Mammary epithelial cell (primary cell): ENCODE data around the gene HTRA2.

ENCODE experiments used
- CTCF ChIP-seq, 2 donors: IDR thresholded peaks in 1 of 2; conservative IDR thresholded peaks in 1 of 2; 2 replicates each; pipeline ENCODE4 v1.5.1; 2011 to 2012; ENCODE audit warnings: inconsistent platforms in 2 of 2, low read length in 2 of 2, mild to moderate bottlenecking in 2 of 2, control low read depth in 1 of 2, low read depth in 1 of 2; ENCODE audit not compliant: insufficient read depth in 1 of 2; ENCODE audit errors: extremely low read depth in 1 of 2
- EZH2 ChIP-seq: IDR thresholded peaks from 2 replicates; pipeline ENCODE4 v1.6.1; 2012; ENCODE audit warnings: low read length, inconsistent platforms, borderline replicate concordance

DNA sequence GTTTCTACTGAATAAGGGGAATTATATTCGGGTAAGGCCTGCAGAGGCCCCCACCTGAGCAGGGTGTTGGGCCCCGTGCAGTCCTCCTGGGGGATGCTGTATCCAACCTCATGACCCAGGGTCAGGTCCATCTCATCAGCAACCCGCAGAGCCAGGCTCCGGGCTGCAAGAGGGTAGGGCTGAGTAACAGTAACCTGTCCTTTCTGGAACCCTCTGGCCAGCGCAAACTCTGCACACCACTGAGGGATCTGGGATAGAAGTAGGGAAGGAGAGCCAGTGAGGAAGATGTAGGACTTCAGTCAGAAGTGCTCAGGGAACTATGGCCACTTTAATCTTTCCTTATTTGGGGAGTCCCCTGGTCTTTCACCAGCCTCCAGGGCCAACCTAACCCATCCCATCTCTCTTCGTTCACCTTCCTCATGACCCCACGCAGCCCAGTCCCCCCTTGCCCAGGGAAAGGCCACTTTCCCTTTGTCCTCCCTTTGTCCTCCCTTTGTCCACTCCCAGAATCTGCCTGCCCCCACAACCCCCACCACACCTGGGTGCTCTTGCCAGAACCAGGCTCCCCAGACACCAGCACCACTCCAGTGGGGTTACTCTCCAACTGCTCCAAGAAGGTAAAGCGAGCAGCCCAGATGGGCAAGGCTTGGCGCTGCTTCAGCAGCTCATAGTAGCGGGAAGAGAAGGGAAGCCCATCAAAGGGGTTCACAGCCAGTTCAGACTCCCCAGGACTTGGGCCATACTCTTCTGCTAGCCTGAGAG, 4.6 kb upstream of the HTRA2 start:
- TF ChIP-seq CTCF (conservative IDR thresholded peaks at IDR 0.05 in 1 of 2, IDR thresholded peaks at IDR 0.05 in 1 of 2; ENCODE audit: extremely low read depth in 1 of 2, insufficient read depth in 1 of 2, low read depth in 1 of 2, low read length in 2 of 2) (no peak), EZH2 (no peak)
